Mammary epithelial cell (primary cell): ENCODE data around the gene CAST.

Source experiments
- EZH2 ChIP-seq: IDR thresholded peaks from 2 replicates; pipeline ENCODE4 v1.6.1; 2012; ENCODE audit warnings: low read length, inconsistent platforms, borderline replicate concordance
- TF ChIP-seq, protein P1 (sequence below), 2 donors: IDR thresholded peaks in 1 of 2; conservative IDR thresholded peaks in 1 of 2; 2 replicates each; pipeline ENCODE4 v1.5.1; 2011 to 2012; ENCODE audit warnings: inconsistent platforms in 2 of 2, low read length in 2 of 2, mild to moderate bottlenecking in 2 of 2, control low read depth in 1 of 2, low read depth in 1 of 2; ENCODE audit not compliant: insufficient read depth in 1 of 2; ENCODE audit errors: extremely low read depth in 1 of 2

DNA sequence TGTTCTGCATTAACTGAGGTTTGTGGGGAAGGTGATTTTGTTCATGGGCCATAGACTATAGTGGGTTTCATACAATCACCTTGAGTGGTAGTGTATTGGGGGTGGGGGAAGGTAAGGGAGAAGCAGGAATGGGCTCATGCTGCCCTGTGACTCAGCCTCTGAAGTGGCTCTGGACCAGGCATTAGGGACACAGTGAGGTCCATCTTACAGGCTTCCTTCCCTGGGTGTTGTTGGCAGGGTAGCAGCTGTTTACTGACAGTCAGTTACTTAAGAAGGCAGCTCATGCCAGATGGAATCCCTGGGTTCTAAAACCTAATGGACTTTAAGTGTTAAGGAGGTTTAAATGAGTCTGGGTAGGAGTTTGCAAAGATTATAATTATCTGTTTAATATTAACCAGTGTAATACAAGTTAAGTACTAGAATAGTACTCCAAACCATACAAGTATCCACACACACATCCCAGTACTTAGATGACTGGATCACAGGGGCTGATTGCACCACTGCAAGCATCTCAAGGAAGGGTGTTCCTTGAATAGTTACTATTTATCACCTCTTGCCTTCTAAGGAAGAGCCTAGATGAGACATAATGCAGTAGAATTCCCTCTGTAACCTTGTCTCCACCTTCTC, 59.3 kb downstream of the CAST start:
- TF ChIP-seq, protein P1, sequence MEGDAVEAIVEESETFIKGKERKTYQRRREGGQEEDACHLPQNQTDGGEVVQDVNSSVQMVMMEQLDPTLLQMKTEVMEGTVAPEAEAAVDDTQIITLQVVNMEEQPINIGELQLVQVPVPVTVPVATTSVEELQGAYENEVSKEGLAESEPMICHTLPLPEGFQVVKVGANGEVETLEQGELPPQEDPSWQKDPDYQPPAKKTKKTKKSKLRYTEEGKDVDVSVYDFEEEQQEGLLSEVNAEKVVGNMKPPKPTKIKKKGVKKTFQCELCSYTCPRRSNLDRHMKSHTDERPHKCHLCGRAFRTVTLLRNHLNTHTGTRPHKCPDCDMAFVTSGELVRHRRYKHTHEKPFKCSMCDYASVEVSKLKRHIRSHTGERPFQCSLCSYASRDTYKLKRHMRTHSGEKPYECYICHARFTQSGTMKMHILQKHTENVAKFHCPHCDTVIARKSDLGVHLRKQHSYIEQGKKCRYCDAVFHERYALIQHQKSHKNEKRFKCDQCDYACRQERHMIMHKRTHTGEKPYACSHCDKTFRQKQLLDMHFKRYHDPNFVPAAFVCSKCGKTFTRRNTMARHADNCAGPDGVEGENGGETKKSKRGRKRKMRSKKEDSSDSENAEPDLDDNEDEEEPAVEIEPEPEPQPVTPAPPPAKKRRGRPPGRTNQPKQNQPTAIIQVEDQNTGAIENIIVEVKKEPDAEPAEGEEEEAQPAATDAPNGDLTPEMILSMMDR (conservative IDR thresholded peaks at IDR 0.05 in 1 of 2, IDR thresholded peaks at IDR 0.05 in 1 of 2; ENCODE audit: extremely low read depth in 1 of 2, insufficient read depth in 1 of 2, low read depth in 1 of 2, low read length in 2 of 2), result no peak
- TF ChIP-seq EZH2, result no peak
